ENCODE data around the gene SMCO4.
"Not testable (repeated sequence)": the region's sequence is repeated elsewhere in the genome, so short reads cannot be mapped to it uniquely, and the experiment has no call there.

The SMCO4 gene

DNA sequence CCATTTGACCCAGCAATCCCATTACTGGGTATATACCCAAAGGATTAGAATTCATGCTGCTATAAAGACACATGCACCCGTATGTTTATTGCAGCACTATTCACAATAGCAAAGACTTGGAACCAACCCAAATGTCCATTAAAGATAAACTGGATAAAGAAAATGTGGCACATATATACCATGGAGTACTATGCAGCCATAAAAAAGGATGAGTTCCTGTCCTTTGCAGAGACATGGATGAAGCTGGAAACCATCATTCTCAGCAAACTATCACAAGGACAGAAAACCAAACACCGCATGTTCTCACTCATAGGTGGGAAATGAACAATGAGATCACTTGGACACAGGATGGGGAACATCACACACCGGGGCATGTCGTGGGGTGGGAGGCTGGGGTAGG, 79.5 kb downstream of the SMCO4 start:
- DNase-seq = not testable (repeated sequence)

DNA sequence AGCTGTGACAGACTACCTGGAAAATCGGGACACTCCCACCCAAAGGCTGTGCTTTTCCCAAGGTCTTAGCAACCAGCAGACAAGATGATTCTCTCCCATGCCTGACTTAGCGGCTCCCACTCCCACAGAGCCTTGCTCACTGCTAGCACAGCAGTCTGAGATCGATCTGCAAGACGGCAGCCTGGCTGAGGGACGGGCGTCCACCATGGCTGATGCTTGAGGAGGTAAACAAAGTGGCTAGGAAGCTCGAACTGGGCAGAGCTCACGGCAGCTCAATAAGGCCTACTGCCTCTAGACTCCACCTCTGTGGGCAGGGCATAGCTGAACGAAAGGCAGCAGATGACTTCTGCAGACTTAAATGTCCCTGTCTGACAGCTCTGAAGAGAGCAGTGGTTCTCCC, 84.9 kb downstream of the SMCO4 start:
- DNase-seq = no peak

GRCh38 chr11:93444617-93445073, 98.5 kb downstream of the SMCO4 start:
- DNase-seq = peak; percentile 26 to 33

DNA sequence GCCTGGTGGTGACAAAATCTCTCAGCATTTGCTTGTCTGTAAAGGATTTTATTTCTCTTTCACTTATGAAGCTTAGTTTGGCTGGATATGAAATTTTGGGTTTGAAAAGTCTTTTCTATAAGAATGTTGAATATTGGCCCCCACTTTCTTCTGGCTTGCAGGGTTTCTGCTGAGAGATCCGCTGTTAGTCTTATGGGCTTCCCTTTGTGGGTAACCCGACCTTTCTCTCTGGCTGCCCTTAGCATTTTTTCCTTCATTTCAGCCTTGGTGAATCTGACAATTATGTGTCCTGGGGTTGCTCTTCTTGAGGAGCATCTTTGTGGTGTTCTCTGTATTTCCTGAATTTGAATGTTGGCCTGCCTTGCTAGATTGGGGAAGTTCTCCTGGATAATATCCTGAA, 100.0 kb downstream of the SMCO4 start:
- not testable (repeated sequence) for DNase-seq

DNA sequence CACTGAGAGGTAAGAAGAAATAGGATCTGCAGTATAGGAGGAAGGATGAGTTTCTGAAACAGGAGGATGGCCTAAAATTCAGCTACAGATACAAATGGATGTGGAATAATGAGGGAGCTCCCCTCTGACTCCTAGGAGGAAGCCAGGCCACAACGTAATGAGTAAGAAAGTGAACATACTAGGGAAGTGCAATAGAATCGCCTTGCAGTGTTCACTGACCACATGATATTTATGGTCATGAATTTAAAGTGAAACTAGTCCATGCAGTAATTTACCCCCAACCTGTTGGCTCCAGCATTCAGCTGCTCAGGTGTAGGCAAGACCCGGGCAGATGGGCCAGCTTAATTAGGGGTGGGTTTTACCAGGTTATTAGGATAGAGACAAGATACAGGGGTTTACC, 110.9 kb downstream of the SMCO4 start:
- DNase-seq = no peak

Measured in activated CD4-positive, alpha-beta T cell treated with anti-CD3 and anti-CD28 coated beads, Interleukin-2, amount 50 U/mL, for 48 hours (primary cell).